Measurements from ENCODE around the gene HNRNPAB.

GRCh38 chr5:178177569-178177968 lies 26.8 kb upstream of the HNRNPAB start:
- TF ChIP-seq YY1 (tag by site-specific recombination; IDR thresholded peaks at IDR 0.05) = no peak
- no peak for TF ChIP-seq HOXD13 (CRISPR knock-in tag; IDR thresholded peaks at IDR 0.05; ENCODE audit: borderline replicate concordance)
- TF ChIP-seq, protein P1, sequence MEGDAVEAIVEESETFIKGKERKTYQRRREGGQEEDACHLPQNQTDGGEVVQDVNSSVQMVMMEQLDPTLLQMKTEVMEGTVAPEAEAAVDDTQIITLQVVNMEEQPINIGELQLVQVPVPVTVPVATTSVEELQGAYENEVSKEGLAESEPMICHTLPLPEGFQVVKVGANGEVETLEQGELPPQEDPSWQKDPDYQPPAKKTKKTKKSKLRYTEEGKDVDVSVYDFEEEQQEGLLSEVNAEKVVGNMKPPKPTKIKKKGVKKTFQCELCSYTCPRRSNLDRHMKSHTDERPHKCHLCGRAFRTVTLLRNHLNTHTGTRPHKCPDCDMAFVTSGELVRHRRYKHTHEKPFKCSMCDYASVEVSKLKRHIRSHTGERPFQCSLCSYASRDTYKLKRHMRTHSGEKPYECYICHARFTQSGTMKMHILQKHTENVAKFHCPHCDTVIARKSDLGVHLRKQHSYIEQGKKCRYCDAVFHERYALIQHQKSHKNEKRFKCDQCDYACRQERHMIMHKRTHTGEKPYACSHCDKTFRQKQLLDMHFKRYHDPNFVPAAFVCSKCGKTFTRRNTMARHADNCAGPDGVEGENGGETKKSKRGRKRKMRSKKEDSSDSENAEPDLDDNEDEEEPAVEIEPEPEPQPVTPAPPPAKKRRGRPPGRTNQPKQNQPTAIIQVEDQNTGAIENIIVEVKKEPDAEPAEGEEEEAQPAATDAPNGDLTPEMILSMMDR (tag by site-specific recombination; IDR thresholded peaks at IDR 0.05) = no peak
- no peak for TF ChIP-seq ZBTB7A (tag by site-specific recombination; IDR thresholded peaks at IDR 0.05; ENCODE audit: low read depth)
- TF ChIP-seq ZBTB26 (tag by site-specific recombination; optimal IDR thresholded peaks at IDR 0.05) = no peak
- TF ChIP-seq, protein P2, sequence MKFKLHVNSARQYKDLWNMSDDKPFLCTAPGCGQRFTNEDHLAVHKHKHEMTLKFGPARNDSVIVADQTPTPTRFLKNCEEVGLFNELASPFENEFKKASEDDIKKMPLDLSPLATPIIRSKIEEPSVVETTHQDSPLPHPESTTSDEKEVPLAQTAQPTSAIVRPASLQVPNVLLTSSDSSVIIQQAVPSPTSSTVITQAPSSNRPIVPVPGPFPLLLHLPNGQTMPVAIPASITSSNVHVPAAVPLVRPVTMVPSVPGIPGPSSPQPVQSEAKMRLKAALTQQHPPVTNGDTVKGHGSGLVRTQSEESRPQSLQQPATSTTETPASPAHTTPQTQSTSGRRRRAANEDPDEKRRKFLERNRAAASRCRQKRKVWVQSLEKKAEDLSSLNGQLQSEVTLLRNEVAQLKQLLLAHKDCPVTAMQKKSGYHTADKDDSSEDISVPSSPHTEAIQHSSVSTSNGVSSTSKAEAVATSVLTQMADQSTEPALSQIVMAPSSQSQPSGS (tag by site-specific recombination; IDR thresholded peaks at IDR 0.05; ENCODE audit: low read depth) = no peak
- no peak for TF ChIP-seq ZNF362 (tag by site-specific recombination; IDR thresholded peaks at IDR 0.05)
- no peak for TF ChIP-seq ZNF23 (tag by site-specific recombination; IDR thresholded peaks at IDR 0.05; ENCODE audit: borderline replicate concordance)
- no peak for TF ChIP-seq HOXA7 (CRISPR knock-in tag; IDR thresholded peaks at IDR 0.05; ENCODE audit: borderline replicate concordance)
- TF ChIP-seq ZNF114 (tag by site-specific recombination; IDR thresholded peaks at IDR 0.05) = no peak
- no peak for TF ChIP-seq ZNF76 (tag by site-specific recombination; IDR thresholded peaks at IDR 0.05; ENCODE audit: borderline replicate concordance, low read depth)

Measured in HEK293 (cell line).